Activated naive CD8-positive, alpha-beta T cell treated with anti-CD3 and anti-CD28 coated beads, Interleukin-2, amount 50 U/mL, for 16 hours (primary cell): ENCODE measurements around the gene TMEM202.
"Not testable (repeated sequence)": the region's sequence is repeated elsewhere in the genome, so short reads cannot be mapped to it uniquely, and the experiment has no call there.

ENCODE experiments used
- DNase-seq: peaks from one replicate; pipeline ENCODE4 v3.0.0-alpha.2; 2020; ENCODE audit warnings: low read depth, low spot score

TMEM202 gene

GRCh38 chr15:72397796-72398588 is at the start of gene TMEM202:
Gene TMEM202, plus strand, starts transcription at chr15:72398305. Its CDS starts 22 bp downstream, at chr15:72398327.
- DNase-seq: no peak

DNA sequence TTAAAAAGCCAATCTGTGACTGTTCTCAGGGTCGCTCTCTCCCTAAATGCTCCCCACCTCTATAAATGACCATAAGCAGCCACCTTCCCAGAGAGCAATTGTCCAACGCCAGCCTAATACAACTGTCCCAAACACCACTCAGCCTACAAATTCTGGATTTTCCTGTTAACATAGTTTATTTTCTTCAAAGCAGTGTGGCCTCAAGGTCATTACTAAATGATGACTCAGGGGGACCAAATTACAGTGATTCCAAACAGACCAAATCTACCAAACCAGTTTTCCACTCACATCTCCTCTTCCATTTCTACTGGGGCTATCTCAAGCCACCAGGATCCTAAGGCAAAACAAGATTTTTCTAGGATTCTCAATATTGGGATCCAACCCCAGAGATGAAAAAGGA is 44.8 kb upstream of the TMEM202 start:
- DNase-seq: no peak

DNA sequence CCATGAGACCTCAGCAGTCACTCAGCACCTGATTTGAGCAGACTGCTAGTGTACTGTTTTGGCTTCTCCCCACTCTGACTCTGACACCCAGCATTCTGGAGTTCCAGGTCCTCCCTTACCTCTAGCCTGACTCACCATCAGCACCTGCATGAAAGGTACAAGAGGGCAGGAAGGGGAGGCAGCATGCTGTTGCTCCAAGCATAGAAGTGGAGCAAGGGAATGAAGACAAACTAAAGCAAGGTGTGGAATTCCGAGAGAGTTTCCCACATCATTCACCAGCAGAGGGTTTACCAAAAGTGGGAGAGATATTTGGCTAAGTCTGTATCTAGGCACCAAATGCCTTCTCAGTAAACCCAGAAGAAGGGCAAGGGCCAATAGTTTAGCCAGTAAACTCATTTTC is 43.6 kb upstream of the TMEM202 start:
- DNase-seq: no peak

GRCh38 chr15:72358121-72358520 is 40.0 kb upstream of the TMEM202 start:
- no peak for DNase-seq

GRCh38 chr15:72358650-72359171 is 39.4 kb upstream of the TMEM202 start:
- no peak for DNase-seq

GRCh38 chr15:72361176-72361575 is 36.9 kb upstream of the TMEM202 start:
- DNase-seq: no peak

DNA sequence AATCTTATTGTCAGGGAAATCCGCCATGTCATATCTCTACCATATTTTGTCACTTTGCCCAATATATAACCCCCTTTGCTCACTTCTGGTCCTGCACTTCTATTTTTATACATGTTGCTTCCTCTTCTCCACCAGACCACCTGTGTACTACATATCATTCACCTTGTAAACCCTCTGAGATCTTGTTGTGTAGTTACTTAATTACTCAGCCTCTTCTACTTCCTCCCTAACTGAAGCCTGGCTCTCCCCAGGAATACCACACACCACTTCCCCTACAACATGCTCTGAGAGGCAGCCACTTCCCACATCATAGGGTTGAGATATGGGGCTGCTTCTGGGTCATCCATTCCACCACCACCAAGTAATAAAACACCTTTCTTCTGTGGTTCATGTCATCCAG is 32.3 kb upstream of the TMEM202 start:
- DNase-seq: no peak

DNA sequence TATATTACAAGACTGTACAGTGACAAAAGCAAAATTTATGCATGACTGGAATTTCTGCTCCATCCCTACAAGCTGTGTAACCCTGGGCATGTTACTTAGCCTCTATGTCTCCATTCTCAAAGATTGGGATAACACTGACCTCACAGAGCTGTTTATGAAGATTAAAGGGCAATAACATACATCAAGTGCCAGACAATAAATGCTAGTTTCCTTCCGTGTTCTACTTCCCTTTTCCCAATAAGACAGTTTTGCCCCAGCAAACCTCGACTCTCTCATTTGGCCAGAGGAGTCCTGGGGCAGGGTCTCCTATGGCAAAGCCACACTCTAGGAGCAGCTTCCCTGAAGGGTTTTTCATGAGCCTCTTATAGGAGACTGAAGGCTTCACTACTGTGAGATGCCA is 29.8 kb upstream of the TMEM202 start:
- DNase-seq: no peak

DNA sequence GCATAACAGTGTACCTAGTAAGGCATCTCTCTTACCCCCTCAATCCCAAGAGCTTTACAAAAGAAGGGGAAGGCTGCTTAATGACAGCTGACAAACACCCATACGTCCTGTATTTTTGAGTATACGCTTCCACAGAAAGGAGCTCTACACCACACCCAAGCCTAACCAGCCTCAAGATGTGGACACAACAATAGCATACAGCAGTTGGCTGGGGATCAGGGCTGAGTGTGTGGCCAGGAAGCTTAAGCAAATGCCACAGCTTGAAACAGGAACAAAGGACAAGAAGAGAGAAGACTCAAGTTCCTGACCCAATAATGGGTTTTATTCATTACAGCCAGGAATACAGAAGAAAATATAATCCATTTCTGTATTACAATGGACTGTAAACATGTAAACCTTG is 29.2 kb upstream of the TMEM202 start:
- DNase-seq: no peak

DNA sequence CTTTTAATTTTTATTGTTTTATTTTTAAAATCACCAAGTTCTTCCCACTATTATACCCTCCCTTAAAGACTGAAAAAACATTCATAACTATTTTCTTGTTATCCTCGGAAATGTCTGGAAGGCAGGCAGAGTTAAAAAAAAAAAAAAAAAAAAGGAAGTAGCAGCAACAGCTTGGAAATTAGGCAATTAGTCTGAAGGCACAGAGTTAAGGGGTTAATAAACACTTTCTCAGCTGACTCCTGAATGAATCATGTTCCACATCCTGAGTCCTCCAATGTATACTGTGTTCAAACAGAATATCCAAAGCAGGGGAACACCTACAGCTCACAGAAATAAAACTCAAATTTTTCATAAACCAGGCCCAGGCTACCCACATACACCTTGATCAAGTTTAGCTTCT is 28.1 kb upstream of the TMEM202 start:
- DNase-seq: no peak

- no peak for DNase-seq
Observed at GRCh38 chr15:72372361-72372760, 25.7 kb upstream of the TMEM202 start.

- DNase-seq: no peak
Observed at GRCh38 chr15:72375501-72375845, 22.6 kb upstream of the TMEM202 start.

- DNase-seq: peak; percentile 98
Observed at GRCh38 chr15:72375846-72376581, 22.1 kb upstream of the TMEM202 start, which contains the start of gene HEXA. Gene HEXA, minus strand, starts transcription at chr15:72376014. Its CDS starts 42 bp downstream, at chr15:72375972.

DNA sequence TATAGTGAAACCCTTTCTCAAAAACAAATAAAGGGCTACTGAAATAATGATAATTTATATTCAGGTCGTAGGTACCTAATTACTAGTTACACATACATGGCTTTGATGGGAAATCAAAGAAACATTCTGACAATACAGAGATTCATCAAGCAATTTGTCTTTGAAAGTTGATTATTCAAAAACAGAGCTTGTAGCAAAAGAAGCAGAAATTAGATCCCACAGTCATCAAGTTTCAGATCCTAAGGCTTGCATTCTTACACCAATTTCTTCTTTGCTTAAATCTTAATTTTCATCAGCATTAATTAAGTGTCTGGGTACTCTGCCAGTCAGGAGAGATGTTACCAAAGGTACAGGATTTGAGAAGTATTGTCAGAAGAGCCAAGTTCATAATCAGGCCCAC is 20.8 kb upstream of the TMEM202 start:
- DNase-seq: no peak

- DNase-seq: not testable (repeated sequence)
Observed at GRCh38 chr15:72379106-72379505, 19.0 kb upstream of the TMEM202 start.

GRCh38 chr15:72379856-72380430 is 18.2 kb upstream of the TMEM202 start:
- no peak for DNase-seq

DNA sequence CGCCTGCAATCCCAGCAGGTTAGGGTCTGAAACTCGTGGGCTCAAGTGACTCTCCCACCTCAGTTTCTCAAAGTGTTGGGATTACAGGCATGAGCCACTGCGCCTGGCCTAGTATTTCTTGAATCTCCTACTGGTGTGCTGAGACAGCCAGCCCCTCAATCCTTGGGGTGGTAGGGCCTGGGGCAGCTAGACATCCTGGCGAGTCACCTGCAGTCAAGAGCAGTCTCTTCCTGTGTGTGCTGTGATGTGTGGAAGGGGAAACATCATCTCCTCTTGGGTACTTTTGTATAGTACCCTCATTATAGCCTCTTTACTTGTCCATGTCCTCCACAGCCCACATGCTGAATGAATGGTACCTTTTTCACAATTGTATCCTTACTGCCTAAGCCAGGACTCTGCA is 17.4 kb upstream of the TMEM202 start:
- no peak for DNase-seq

DNA sequence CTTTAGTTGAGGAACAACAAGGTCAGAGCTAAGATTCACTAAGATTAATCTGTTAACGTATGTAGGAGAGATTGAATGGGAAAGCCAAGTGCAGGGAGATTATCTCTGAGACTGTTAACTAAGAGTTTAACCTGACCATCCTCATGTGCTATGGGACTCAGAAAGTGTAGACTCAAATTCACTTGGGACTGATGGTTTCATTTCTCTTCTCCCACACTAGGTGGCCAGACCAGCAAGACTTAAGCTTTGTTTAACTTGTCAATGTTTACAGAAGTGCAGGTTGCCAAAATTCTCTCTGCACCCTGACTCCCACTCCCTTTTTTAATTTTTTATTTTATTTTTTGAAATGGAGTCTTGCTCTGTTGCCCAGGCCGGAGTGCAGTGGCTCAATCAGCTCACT is 16.0 kb upstream of the TMEM202 start:
- no peak for DNase-seq

DNA sequence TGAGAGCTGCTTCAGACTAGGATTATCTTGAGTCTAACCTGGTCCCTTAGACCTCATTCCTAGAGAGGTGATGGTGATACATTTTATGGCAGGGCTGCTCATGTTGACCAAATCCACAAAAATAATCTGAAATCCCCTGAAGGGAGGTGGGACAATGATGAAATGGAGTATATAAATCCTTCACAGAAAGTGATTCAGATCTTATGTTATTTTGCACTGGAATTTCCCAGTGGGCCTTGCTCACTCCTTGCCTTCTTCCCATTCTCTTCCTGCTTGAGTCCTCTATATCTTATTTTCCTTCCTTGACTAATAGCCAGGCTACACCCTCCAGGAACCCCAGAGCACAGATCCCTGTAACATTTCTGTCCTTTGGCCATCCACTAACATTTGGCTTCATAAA is 10.4 kb upstream of the TMEM202 start:
- DNase-seq: no peak

DNA sequence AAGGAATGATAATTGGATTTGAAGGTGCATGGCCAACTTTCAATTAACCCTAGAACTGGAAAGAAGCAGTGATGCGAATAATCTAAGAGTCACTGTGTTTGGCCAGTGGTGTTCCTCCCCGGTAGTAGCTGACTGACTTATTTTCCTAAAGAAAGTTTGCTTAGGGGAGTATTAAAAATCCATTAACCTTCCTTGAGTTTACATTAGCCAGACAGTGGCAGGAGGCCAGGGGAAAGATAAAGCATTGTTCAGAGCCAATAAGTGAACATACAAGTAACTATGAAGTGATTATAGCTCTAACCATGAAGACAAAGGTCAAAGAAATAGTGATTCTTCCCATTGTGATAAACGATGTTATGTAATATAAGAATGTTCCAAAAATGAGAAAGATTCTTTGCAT is 8.9 kb upstream of the TMEM202 start:
- DNase-seq: no peak

GRCh38 chr15:72396331-72396730 is 1.8 kb upstream of the TMEM202 start:
- not testable (repeated sequence) for DNase-seq

DNA sequence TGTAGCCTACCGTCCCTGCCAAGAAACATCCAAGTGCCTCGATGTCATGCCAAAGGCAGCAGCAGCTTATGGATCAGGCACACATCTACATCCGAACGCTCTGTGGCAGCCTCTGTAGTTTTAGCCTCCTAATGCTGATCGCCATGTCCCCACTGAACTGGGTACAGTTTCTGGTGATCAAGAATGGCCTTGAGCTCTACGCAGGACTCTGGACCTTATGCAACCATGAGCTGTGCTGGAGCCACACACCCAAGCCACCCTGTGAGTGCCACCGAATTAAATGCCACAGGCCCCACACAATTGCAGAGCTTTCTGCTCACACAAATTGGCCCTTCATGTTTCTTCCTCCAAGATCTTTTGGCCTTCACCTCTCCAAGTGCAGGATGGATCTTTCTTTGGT is 543 bp downstream of the TMEM202 start:
- DNase-seq: no peak

- no peak for DNase-seq
Observed at GRCh38 chr15:72402726-72403125, 4.6 kb downstream of the TMEM202 start.
